ENCODE results near the gene ZKSCAN3.
"Not testable (repeated sequence)": the region's sequence is repeated elsewhere in the genome, so short reads cannot be mapped to it uniquely, and the experiment has no call there.

ZKSCAN3 gene

GRCh38 chr6:28343898-28344677 lies 5.7 kb upstream of the ZKSCAN3 start:
- DNase-seq: no peak

- no peak for DNase-seq
These were observed 4.5 kb upstream of the ZKSCAN3 start for GRCh38 chr6:28345201-28345600.

GRCh38 chr6:28347119-28347518 lies 2.6 kb upstream of the ZKSCAN3 start:
- no peak for DNase-seq

- DNase-seq: no peak
These were observed 329 bp upstream of the ZKSCAN3 start for GRCh38 chr6:28349344-28349891.

- DNase-seq: no peak
These were observed 1.3 kb downstream of the ZKSCAN3 start for GRCh38 chr6:28351087-28351486.

GRCh38 chr6:28351493-28351925 lies 1.8 kb downstream of the ZKSCAN3 start:
- DNase-seq: no peak

GRCh38 chr6:28353356-28353755 lies 3.6 kb downstream of the ZKSCAN3 start:
- no peak for DNase-seq

GRCh38 chr6:28353981-28354676 lies 4.4 kb downstream of the ZKSCAN3 start:
- no peak for DNase-seq

GRCh38 chr6:28354688-28355554 lies 5.2 kb downstream of the ZKSCAN3 start:
- DNase-seq: no peak

- peak; percentile 90 for DNase-seq
These were observed 6.3 kb downstream of the ZKSCAN3 start for GRCh38 chr6:28355743-28356665.

- no peak for DNase-seq
These were observed 6.9 kb downstream of the ZKSCAN3 start for GRCh38 chr6:28356666-28357020.

- no peak for DNase-seq
These were observed 7.3 kb downstream of the ZKSCAN3 start for GRCh38 chr6:28357036-28357435.

- DNase-seq: not testable (repeated sequence)
These were observed 9.8 kb downstream of the ZKSCAN3 start for GRCh38 chr6:28359562-28359961.

- no peak for DNase-seq
These were observed 11.2 kb downstream of the ZKSCAN3 start for GRCh38 chr6:28360961-28361360.

- DNase-seq: not testable (repeated sequence)
These were observed 15.8 kb downstream of the ZKSCAN3 start for GRCh38 chr6:28365590-28365989.

GRCh38 chr6:28368522-28368921 lies 18.8 kb downstream of the ZKSCAN3 start:
- no peak for DNase-seq

- no peak for DNase-seq
These were observed 19.7 kb downstream of the ZKSCAN3 start for GRCh38 chr6:28369463-28369862.

GRCh38 chr6:28370440-28370839 lies 20.7 kb downstream of the ZKSCAN3 start:
- no peak for DNase-seq

- no peak for DNase-seq
These were observed 21.5 kb downstream of the ZKSCAN3 start for GRCh38 chr6:28371280-28371679.

GRCh38 chr6:28371706-28372451 lies 22.1 kb downstream of the ZKSCAN3 start:
- no peak for DNase-seq

- no peak for DNase-seq
These were observed 24.2 kb downstream of the ZKSCAN3 start for GRCh38 chr6:28373925-28374324.

All from NCI-H748 treated with DMSO at 0.1 percent for 48 hours (cell line).